AG04450 (cell line): ENCODE measurements around the gene SLC6A9. TPM values are rescaled to one million over a fixed set of nuclear protein-coding genes. Genes with fewer than 3 reads are reported as not detected.

Source experiments
- CTCF ChIA-PET: fragments of 300-600, 350-600 bp; formaldehyde crosslinking; extraction: SDS; loops from one replicate; lab custom pipeline; 2022; ENCODE audit warnings: antibody characterized with exemption, inconsistent platforms; lab: Charles Lee
- POLR2A ChIA-PET: fragments of 350-600 bp; formaldehyde crosslinking; extraction: SDS; loops from one replicate; lab custom pipeline; 2021; ENCODE audit warnings: antibody characterized with exemption, inconsistent platforms; lab: Yijun Ruan, JAX
- DNase-seq: peaks from one replicate; pipeline ENCODE4 v3.0.0-alpha.2; 2011; ENCODE audit warnings: low read depth, low spot score
- H3K27ac ChIP-seq: one replicate; pipeline ENCODE4 v1.5.1; 2012; ENCODE audit warnings: low read depth, low read length, control low read depth
- H3K27me3 ChIP-seq: one replicate; pipeline ENCODE4 v1.6.0; 2012; ENCODE audit warnings: low read length; ENCODE audit not compliant: control insufficient read depth, insufficient read depth
- H3K4me3 ChIP-seq: 2 replicates; pipeline ENCODE4 v1.5.1; 2011; ENCODE audit warnings: mild to moderate bottlenecking, low read depth, low read length, control low read depth
- H3K9me3 ChIP-seq: 2 replicates; pipeline ENCODE4 v1.5.1; 2012; ENCODE audit warnings: low read length; ENCODE audit not compliant: control insufficient read depth, insufficient read depth
- CTCF ChIP-seq: IDR thresholded peaks from 2 replicates; pipeline ENCODE4 v1.5.1; 2011; ENCODE audit warnings: low read depth, low read length, control low read depth, inconsistent platforms
- polyA plus RNA-seq: library from polyadenylated mRNA; depleted of rRNA; stranded (reverse); fragments of >200 nt; gene quantifications from 2 replicates; pipeline ENCODE4 v1.2.3, GENCODE V29; 2011

SLC6A9 gene
- polyA plus RNA-seq, 1 experiment = 16.3 TPM

- H3K4me3 ChIP-seq = peak overlapping the region; percentile 86
Observed at GRCh38 chr1:43975249-43975961, 55.9 kb downstream of the SLC6A9 start.

GRCh38 chr1:43974443-43975248 lies 56.6 kb downstream of the SLC6A9 start, which contains the start of gene ATP6V0B:
ATP6V0B (plus strand) TSS chr1:43974960; CDS start chr1:43975041, 81 bp downstream.
- peak within 1 kb of the TSS; percentile 86 for H3K4me3 ChIP-seq
- ChIA-PET CTCF (interaction anchor here (0.6 to 1.7 kb wide), 5 partner anchors 29 to 1696 kb away, joined by 3 to 6 read pairs (median 5); no protein-coding TSS in a partner anchor), POLR2A (interaction anchor here (0.7 to 2.1 kb wide), 8 partner anchors 12 to 1547 kb away, joined by 3 to 5 read pairs (median 3); partner anchors contain the start of genes CCDC24, IPO13, KDM4A and PRDX1)
- H3K27me3 ChIP-seq = no peaks in the 10 kb centered on the region
- peak within 1 kb of the TSS; percentile 52 for H3K27ac ChIP-seq
- no peaks in the 10 kb centered on the region; the same call in none of the 2 replicates for H3K9me3 ChIP-seq
- peak; percentile 78 for DNase-seq
- TF ChIP-seq CTCF = no peak

More at GRCh38 chr1:43975249-43975961, 55.9 kb downstream of the SLC6A9 start:
- H3K27ac ChIP-seq = peak overlapping the region; percentile 47
- DNase-seq = no peak
- no peaks in the 10 kb centered on the region; the same call in none of the 2 replicates for H3K9me3 ChIP-seq
- ChIA-PET POLR2A (interaction anchor here (0.6 to 2.1 kb wide), 8 partner anchors 12 to 1547 kb away, joined by 3 to 5 read pairs (median 3); partner anchors contain the start of genes CCDC24, IPO13, KDM4A and PRDX1), CTCF (interaction anchor here (0.6 to 1.7 kb wide), 4 partner anchors 31 to 1695 kb away, joined by 5 to 6 read pairs (median 5); no protein-coding TSS in a partner anchor)
- no peak for TF ChIP-seq CTCF
- H3K27me3 ChIP-seq = no peaks in the 10 kb centered on the region

- H3K9me3 ChIP-seq = no peaks in the 10 kb centered on the region; the same call in none of the 2 replicates
- TF ChIP-seq CTCF = no peak
- no peak for DNase-seq
- H3K27ac ChIP-seq = peak overlapping the region; percentile 52
- ChIA-PET POLR2A (interaction anchor here (1.4 kb wide), 1 partner anchor 18 kb away, joined by 3 read pairs; the partner anchor contains the start of gene CCDC24), CTCF (interaction anchor here (0.8 to 1.0 kb wide), 2 partner anchors 28 to 32 kb away, joined by 3 to 5 read pairs; no protein-coding TSS in a partner anchor)
- no peaks in the 10 kb centered on the region for H3K27me3 ChIP-seq
- peak overlapping the region; percentile 86 for H3K4me3 ChIP-seq
Observed at GRCh38 chr1:43973981-43974442, 57.2 kb downstream of the SLC6A9 start.

GRCh38 chr1:43971336-43971980 lies 59.8 kb downstream of the SLC6A9 start:
- Histone ChIP-seq H3K27me3 (no peaks in the 10 kb centered on the region), H3K27ac (no peak overlapping the region), H3K9me3 (no peaks in the 10 kb centered on the region; the same call in none of the 2 replicates), H3K4me3 (no peak overlapping the region)
- no peak for TF ChIP-seq CTCF
- ChIA-PET CTCF (interaction anchor here (2.0 to 2.2 kb wide), 2 partner anchors 37 to 208 kb away, joined by 6 to 12 read pairs; no protein-coding TSS in a partner anchor), POLR2A (no interaction called here)
- no peak for DNase-seq
